Kidney glomerular epithelial cell (primary cell): ENCODE measurements around the gene SCN4B.

Experiments used
- DNase-seq: peaks from one replicate; lab custom pipeline; 2025; lab: John Stamatoyannopoulos, UW

SCN4B gene

DNA sequence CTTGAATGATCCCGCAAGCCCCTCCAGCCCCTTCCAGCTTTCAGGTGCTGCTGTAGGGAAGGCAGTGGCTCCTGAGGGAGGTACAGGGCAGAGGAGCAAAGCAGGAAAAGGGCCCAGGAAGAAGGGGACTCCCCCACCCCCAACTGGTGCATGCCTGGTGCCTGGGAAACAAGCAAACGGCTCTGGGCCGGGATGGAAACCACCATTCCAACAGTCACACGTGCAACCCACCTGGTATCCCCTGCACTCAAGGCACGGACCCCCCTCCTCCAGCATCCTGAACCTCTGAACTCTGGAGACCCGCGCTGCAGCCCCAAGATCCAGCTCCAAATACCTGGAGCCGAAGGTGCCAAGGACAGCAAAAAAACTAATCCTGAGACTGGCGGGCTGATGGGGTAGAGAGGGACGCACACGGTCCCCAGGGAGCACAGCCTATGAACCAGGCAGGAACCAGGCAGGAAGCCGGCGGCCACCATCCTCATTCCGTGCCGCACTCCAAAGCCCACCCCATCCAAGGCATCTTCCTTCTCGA lies 537 bp downstream of the SCN4B start:
- DNase-seq, result no peak

DNA sequence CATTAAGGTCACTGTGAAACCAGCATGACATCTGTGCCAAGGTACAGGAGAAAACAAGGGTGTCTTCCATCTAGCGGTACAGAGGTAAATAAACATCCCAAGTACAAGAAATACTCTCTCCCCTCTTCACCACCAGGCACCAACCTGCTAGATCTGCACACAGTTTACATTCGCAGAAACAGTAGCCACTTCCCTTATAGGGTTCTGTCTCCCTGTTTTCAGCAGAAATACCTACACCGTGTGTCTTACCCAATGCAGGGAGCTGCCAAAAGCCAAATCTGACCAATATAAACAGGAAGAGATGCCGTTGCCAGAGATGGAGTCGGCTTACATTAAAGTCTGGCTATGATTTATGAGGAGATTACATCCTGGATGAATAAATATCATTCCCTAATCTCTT lies 1.2 kb downstream of the SCN4B start:
- no peak for DNase-seq

DNA sequence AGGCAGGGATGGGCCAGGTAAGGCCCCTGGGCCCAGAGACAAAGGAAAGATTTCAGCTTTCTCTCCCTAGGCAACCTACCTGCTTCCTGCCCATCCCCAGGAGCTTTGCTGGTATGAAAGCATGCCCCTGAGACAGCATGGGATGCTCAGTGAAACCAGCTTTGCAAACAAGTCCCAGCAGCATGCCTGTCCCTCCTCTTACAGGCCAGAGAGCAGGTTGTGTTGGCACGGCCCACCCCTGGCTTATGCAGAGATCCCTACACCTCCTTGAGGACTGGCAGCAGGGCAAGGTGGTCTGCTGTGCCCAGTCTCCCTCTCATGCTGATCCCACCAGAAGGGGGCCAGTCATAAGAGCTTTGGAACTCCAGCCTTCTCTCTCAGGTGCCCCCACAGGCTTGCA lies 3.1 kb downstream of the SCN4B start:
- DNase-seq, result no peak

DNA sequence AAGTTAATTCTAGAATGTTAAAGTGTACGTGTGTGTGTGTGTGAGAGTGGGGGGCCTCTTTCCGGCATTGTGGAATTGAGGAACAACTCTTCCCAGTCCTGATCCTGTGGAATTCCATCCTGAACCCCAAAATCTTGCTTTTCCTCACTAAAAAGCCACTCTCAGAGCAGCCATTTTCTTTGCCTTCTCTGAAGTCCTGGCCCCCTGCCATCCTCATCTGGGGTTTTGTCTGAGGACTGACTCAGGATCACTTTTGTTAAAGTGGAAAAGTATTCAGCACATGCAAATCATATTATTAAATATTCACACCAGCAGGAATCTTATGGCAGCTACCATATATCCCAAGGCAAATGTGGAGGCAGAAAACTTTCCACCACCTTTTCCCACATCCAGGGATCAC lies 3.8 kb downstream of the SCN4B start:
- DNase-seq, result no peak

DNA sequence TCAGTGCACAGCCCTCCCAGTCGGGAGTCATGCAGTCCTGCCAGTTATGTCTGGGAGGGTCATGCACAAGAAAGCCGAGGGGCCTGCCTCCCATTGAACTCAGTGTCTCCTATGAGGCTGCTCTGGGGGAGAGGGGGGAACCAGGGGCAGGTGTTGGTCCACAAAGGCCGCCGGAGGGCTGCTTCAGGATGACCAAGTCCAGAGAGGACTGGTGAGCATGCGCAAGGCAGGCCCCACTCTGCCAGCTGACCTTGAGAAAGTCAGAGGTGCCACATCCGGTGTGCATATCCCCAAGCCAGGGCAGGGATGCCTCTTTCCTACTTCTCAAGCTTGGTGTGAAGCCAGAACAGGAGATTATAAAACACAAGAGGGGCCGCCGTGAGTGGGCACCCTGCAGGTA lies 4.4 kb downstream of the SCN4B start:
- DNase-seq, result no peak

DNA sequence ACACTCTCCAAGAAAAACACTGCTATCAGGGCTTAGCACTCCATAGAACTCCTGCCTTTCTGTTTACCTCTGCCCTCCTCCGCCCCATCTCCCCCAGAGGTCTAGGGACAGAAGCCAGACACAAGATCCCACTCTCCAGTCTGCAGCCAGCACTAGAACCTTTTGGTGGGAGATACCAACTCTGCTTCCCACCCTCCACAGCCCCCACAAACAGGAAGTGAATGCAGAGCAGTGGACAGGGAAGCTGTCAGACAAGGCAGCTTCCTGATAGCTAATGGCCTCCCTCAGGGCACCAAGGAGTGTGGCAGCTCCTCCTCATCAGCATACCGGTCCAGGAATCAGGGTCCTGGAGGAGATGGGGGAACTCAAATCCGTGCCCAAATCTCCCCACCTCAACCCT lies 5.1 kb downstream of the SCN4B start:
- no peak for DNase-seq

DNA sequence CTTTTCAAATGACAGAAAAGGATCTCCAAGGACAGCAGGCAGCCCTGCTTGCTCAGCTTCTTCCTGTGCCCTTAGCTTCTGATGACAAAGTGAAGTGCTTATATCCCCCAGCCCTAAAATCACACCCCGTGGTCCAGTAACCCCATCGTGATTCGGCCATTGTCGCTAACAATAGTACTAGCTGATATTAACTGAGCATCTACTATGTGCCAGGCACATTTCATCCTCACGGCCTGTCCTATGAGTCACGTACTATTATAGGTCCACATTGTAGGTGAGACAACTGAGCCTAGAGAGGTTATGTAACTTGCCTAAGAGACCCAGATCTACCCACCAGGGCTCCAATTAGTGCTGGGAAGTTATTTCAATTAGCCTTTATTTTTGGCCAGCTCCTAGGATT lies 6.1 kb downstream of the SCN4B start:
- DNase-seq, result no peak

DNA sequence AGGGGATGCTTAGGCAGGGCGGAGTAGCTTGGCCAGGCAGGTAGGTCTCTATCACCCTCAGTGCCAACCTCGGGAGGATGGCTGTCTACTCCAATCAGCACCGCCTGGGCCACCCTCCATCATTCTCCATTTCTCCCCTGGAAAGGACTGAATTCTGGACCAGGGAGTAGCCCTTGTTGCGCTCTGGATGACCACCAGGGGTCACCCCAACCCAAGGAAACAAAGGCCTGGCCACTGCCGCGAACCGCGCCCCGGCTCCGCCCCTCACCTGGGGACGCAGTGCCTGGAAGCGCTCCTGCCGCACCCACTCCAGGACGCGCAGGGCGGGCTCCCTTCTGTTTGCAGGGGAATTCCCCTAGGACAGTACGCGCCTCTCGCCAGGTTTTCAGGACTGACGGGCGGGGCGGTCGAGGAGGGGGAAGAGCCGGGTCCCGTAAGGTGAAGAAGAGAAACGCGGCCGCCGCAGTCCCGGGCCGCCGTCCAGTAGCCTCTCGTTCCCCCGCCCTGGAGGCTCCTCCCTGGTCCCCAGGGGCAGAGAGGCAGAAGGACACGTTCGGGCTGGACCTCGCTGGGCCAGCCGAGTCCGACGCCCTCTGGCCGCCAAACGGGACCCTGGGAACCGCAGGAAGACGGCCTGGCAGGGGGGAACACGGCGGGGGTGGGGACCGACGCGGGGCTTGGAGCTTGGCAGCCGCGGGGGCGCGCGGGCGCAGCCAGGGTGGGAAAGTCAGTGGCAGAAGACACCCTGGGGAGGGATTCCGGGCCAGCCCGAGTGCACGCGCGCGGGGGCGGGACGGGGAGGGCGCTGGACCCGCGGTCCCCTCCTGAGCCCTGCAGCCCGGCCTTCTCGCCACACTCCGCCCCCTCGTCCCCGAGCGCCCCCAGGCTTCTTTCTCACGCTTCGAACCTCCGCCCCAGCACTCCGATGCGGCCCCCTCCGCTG lies 7.1 kb downstream of the SCN4B start:
- DNase-seq, result peak; percentile 64

DNA sequence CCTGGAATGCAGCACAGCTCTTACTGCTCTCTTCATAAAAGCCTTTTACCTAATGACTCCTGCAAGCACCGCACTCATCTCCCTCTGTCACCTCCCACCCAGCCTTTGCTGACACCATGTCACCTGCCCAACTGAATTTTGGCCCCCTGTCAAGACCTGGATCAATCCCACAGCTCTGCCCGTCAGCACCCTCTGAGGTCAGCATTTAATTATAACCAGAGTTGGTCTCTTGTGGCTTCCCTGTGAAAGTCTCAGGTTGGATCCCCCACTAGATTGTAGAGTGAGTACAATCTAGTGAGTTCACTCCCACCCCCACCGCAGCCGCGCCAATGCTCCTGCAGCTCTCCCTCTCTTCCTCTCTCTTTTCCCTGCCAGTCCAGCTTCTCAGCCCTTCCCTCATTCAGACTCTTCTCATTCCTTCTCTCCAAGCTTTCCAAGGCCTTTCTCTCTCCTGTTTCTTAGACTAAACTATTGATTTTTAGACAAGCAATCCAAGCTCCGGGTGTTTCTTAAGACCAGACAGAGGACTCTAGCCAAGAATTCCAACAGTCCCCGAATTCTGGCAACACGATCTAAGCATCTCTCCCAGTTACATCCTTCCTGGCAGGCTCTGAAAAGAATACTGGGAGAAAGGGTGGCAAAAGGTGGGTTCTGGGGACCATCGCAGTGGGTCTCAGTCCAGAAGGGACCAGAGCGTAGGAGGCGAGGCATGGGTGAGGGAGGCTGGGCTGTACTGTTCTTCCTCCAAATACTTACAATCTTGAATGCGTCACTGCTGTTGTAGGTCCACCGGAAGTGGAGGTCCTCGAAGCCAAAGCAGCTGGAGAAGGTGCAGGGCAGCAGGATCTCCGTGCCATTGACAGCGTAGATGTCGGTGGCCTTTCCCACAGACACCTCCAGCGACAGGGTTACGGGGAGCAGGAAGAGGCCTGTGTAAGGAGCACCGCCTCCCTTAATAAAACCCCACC lies 8.0 kb downstream of the SCN4B start:
- no peak for DNase-seq

DNA sequence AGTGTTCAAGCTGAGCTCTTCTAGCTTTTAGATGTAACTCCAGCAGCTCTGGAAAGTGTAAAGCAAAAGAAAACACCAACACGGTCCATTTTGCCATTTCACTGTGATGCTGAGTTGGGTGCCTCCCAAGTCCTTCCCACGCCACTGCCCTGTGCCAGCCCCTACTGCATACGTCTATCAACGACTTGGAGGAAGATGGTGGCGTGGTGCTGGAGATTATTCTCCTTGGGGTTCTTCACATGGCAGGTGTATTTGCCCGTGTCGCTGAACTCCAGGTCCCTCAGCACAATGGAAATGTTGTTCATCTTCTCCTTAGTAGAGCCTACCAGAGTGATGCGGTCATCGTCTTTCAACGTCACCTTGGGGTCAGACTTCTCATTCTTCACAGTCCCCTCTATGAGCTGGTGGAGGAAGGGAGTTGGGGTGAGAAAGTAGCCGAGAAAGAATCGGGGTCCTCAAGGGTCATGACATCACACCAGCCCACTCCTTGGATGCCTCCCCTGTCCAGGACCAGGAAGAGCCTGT lies 8.9 kb downstream of the SCN4B start:
- DNase-seq, result no peak

DNA sequence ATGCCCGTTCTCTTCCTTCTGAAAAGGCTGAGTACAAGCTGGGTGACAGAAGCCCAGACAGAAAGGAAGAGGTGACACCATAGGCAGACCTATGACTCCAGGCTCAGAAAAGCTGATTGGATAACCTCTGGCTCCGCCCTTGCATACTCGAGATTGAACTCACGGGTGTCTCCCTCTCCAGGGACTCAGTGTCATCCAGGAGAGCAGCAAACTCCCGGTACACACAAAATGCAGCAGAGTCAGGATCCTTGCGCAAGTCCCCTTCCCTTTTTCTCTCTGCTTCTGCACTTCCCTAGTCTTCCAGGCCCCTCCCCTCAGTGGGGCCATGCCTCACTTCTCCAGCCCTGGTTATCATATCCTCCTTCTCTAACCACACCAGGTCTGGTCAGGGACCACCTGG lies 9.8 kb downstream of the SCN4B start:
- no peak for DNase-seq

DNA sequence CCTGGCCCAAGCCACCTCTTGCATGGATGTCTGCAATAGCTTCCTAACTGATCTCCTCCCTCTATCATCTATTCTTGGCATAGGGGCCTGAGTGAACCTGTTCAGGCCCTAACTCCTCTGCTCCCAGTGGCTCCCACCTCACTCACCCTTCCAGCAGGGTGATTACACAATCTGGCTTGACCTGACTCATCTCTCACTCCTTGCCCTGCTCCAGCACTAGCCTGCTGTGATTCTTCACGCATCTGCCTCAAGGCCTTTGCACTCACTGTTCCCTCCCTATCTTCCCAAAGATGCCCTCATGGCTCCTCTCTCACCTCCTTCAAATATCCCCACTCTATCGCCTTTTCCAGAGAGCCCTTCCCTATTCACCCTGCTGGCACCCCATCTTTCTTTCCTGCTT lies 10.5 kb downstream of the SCN4B start:
- DNase-seq, result peak; percentile 29

DNA sequence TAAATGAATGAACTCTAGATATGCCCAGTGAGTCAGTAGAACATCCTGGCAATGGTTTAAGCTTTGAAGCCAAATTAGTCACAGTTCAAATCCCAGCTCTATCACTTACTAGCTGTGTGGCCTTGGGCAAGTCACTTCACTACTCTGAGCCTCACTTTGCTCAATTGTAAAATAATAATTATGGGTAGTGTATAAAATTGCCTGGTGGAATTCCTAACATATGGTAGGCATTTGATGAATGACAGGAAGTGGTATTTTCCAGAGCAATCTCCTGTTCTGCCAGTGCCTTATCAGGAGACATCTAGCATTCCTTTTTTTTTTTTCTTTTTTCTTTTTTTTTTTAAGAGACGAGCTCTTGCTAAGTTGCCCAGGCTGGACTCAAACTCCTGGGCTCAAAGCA lies 13.0 kb downstream of the SCN4B start:
- DNase-seq, result no peak

DNA sequence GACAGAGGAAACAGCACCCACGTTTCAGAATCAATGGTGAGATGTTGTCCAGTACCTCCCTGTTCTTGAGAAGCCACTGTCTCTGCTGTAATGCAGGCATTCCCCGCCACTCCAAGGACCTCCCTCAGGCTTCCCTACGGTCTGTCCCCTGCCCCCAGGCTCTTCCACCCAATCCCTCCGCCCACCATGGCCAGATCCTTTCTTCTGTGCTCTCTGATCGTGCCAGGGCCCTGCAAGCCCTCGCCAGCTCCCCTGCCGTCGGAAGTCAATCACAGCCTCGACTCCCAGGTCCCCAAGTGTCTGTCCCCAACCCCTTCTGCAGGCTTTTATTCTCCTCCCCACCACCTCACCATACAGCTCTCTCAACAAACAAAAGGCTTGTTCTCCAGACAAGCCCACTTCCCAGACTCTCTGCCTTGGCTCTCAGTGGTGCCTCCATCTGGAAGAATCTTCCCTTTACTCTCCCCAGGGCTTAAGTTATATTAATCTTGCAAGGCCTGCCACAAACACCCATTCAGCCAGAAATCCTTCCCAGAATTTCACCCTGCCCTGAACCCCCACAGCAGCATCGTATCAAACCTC lies 13.7 kb downstream of the SCN4B start:
- no peak for DNase-seq

DNA sequence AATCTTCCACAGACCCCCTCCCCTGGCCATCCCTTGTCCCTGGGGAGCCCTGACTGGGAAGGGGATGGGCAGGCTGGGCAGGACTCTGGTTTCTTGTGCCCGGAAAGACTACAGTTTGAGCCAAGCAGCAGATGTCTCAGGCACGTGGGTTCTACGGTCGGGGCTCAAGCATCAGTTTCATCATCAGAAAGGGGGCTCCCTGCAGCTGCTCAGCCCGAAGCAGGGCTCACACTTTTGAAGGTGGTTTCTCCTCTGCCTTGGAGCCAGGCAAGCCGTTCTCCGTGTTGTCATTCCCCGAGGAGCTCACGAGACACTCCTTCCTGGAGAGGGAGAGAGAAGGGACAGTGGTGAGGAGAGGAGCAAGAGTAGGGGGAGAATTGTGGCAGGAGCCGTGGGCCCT lies 15.8 kb downstream of the SCN4B start:
- DNase-seq, result no peak

DNA sequence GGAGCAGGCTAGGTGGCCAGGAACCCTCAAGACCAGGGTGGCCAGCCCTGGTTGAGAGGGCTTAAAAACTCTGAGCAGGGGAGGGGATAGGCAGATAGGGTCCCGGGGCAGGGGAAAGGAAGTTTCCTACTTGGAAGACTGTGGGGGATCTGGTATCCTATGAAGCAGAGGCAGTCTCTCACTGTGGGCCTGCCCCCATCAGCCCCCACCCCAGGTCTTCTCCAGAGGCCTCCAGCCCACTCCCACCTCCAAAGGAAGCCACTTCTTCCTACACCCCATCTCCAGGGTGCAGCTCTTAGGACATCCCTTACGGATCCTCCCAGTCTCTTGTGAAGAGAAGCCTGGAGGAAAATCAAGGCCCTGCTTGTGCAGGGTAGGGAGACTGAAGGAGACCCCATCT lies 16.3 kb downstream of the SCN4B start:
- no peak for DNase-seq

DNA sequence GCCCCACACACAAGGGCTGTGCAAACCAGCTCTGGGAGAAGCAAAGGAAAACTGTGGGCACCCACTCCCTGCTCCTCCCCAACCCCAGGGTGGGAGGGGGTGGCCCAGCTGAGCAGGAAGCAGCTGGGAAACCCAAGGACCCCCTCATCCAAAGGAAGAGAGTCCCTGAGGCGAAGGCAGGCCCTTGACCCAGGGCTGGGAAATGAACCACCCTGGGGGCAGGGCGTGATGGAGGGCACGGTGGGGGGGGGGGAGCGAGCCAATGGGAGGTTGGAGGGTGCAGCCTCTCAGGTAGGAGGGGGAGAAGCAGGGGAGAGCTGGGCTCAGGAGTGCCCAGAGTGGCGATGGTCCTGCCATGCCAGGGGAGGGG lies 16.8 kb downstream of the SCN4B start:
- no peak for DNase-seq

DNA sequence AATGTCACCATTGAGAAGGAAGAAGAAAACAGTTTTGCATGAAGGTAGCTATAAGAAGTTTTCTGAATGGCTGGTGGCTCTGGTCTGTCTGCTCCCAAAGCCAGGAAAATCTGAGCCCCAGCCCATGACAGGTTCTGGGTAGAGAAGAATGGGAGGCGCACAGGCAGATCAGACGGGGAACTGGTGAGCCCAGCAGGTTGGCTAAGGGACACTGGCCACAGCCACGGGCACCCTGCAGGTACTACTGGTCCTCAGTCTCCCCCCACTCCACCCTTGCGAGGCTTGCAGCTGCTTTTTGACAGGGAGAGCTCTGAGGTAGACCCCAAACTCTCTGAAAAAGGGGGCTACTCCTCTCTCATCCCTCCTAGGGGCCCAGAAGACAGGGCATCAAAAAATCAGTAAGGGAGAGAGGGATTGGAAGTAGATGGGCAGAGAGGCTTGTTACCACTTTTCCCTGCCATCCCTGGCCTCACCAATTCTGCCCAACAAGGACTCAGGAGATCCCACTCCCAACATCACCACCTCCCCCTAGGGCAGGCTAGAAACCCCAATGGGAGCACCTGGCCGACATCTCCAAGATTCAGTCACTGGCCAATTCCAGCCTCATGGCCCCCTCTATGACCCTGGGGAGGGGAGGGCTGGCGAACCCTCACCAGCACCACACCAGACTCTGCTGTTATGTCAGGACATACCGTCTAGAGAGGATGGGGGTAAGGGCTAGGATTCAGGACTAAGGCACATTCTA lies 17.4 kb downstream of the SCN4B start:
- DNase-seq, result no peak

DNA sequence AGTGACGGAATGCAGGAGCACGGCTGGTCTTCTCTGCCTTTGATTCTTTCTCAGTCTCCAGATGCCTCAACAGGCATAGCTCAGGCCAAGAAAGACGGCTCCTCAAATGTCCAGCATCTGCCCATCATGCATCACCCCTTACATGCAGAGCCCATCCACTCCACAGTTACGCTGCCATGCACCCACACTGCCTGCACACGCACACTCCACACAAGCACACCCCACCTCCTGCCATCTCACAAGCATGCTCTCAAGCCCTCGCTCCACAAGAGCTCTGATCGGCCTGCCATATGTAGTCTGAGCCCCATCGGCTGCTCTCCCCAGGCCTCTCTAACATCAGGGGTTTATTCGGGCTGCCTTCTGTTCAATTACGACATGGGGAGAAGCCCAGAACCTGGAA lies 18.8 kb downstream of the SCN4B start:
- DNase-seq, result no peak

DNA sequence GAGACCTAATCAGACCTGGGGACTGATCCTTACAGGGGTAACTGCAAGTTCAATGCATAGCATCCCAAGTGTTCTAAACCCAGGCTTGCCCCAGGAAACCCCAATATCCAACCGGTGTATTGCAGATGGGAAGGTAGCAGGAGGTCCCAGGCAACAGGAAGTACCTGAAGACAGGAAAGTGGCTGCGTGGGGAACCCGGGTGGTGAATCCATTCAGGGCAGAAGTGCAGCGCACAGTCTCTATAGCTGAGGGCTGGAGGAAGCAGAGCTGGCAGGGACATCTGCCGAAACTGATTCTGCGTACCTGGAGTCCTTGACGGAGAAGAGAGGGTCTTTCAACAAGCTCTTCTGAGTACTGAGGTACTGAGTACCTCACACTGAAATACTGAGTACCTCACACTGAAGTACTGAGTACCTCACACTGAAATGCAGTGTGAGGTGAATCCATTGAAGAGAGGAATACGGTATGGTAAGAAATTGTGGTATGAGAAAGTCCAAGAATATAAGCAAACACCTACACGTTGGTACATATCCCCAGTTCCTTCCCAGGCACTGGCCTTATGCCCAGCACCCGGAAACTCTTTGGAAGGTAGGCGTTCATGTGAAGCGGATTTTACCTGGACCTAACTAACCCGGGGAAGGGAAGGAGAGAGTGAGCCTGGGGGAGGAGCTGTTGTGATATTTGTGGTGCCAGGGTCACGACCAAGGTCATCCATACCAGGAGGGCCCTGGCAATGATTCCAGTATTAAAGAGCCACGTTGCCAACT lies 20.1 kb downstream of the SCN4B start:
- DNase-seq, result no peak
